Endothelial cell of umbilical vein (primary cell): Measurements from ENCODE around the gene MAML2. TPM values are rescaled to one million over a fixed set of nuclear protein-coding genes. Genes with fewer than 3 reads are reported as not detected.

Experiments used
- BruUV-seq: library from RNA; stranded (reverse); fragments of 400-500 nt; replicated peaks from 2 replicates; lab custom pipeline; 2021; lab: Mats Ljungman, UMichigan
- CTCF ChIA-PET: fragments of 300-600, 350-600 bp; sonication (Branson Sonifier 250); formaldehyde crosslinking; loops from one replicate; lab custom pipeline; 2021; ENCODE audit warnings: antibody characterized with exemption, inconsistent platforms; lab: Charles Lee
- POLR2A ChIA-PET: fragments of 300-600, 350-600 bp; sonication (Branson Sonifier 250); formaldehyde crosslinking; loops from one replicate; lab custom pipeline; 2021; ENCODE audit warnings: antibody characterized with exemption, inconsistent platforms; lab: Charles Lee
- DNase-seq: peaks from one replicate; pipeline ENCODE4 v3.0.0-alpha.2; 2011; ENCODE audit warnings: low read depth, low spot score
- FAIRE-seq: peaks from 2 replicates; lab custom pipeline; 2011; peaks lifted over from hg19 to GRCh38; lab: Jason Lieb, UNC
- H2AFZ ChIP-seq: 2 replicates; pipeline ENCODE4 v1.6.0; 2012; ENCODE audit warnings: low read depth, low read length, control low read depth, inconsistent platforms
- H3K27ac ChIP-seq: 2 replicates; pipeline ENCODE4 v1.5.1; 2011; ENCODE audit warnings: low read depth, mild to moderate bottlenecking, control low read depth, low read length, moderate library complexity; ENCODE audit not compliant: insufficient read depth
- H3K27me3 ChIP-seq, 2 experiments: 2 replicates each; pipeline versions ENCODE4 v1.6.0 to v1.6.1; 2011; ENCODE audit warnings: low read length in 2 of 2, mixed read lengths in 1 of 2; ENCODE audit not compliant: control insufficient read depth in 2 of 2, insufficient read depth in 2 of 2
- H3K36me3 ChIP-seq, 2 experiments: 2 replicates in 1 of 2; 3 replicates in 1 of 2; pipeline ENCODE4 v1.5.1; 2011; ENCODE audit warnings: low read length in 2 of 2, mild to moderate bottlenecking in 1 of 2, moderate library complexity in 1 of 2; ENCODE audit not compliant: control insufficient read depth in 2 of 2, insufficient read depth in 2 of 2; ENCODE audit errors: extremely low read depth in 1 of 2
- H3K4me1 ChIP-seq: 3 replicates; pipeline ENCODE4 v1.5.1; 2011; ENCODE audit warnings: mild to moderate bottlenecking, low read length; ENCODE audit not compliant: control insufficient read depth, insufficient read depth; ENCODE audit errors: extremely low read depth
- H3K4me2 ChIP-seq: 2 replicates; pipeline ENCODE4 v1.6.1; 2011; ENCODE audit warnings: low read length, control low read depth, mixed read lengths; ENCODE audit not compliant: insufficient read depth
- H3K4me3 ChIP-seq, 3 experiments: fragments of 200-600 bp in 1 of 3; sonication (generic), shearing (Covaris generic) in 1 of 3; replicated peaks in 1 of 3; 2 replicates each; pipeline ENCODE4 v1.5.1; 2011 to 2016; ENCODE audit warnings: control low read depth in 3 of 3, low read length in 3 of 3, mild to moderate bottlenecking in 2 of 3, inconsistent platforms in 1 of 3, low read depth in 1 of 3, moderate library complexity in 1 of 3; ENCODE audit not compliant: insufficient read depth in 1 of 3
- H3K79me2 ChIP-seq: 2 replicates; pipeline ENCODE4 v1.6.0; 2012; ENCODE audit warnings: low read length, inconsistent platforms; ENCODE audit not compliant: control insufficient read depth, insufficient read depth
- H3K9ac ChIP-seq: replicated peaks from 2 replicates; pipeline ENCODE3; 2011; ENCODE audit warnings: low read length, control low read depth; ENCODE audit not compliant: insufficient read depth; ENCODE audit errors: extremely low read depth
- H3K9me1 ChIP-seq: replicated peaks from 3 replicates; pipeline ENCODE4 v1.6.0; 2011; ENCODE audit warnings: mild to moderate bottlenecking, low read length; ENCODE audit not compliant: control insufficient read depth, insufficient read depth; ENCODE audit errors: extremely low read depth
- H3K9me3 ChIP-seq: replicated peaks from 2 replicates; pipeline ENCODE4 v1.5.1; 2012; ENCODE audit warnings: low read length, inconsistent platforms; ENCODE audit not compliant: control insufficient read depth, insufficient read depth
- H4K20me1 ChIP-seq: replicated peaks from 2 replicates; pipeline ENCODE3; 2011; ENCODE audit warnings: mild to moderate bottlenecking, low read length; ENCODE audit not compliant: control insufficient read depth, insufficient read depth; ENCODE audit errors: extremely low read depth
- EZH2 ChIP-seq: IDR thresholded peaks from 2 replicates; pipeline ENCODE4 v1.6.1; 2012; ENCODE audit warnings: borderline replicate concordance, low read depth, mild to moderate bottlenecking, moderate library complexity, low read length, inconsistent platforms; ENCODE audit not compliant: severe bottlenecking
- FOS ChIP-seq: IDR thresholded peaks from 2 replicates; pipeline ENCODE4 v1.6.1; 2011; ENCODE audit warnings: mild to moderate bottlenecking, low read length, moderate library complexity, borderline replicate concordance; ENCODE audit not compliant: insufficient read depth
- GATA2 ChIP-seq: IDR thresholded peaks from 2 replicates; pipeline ENCODE4 v1.7.0; 2011; ENCODE audit warnings: low read depth, mild to moderate bottlenecking, moderate library complexity, mixed read lengths, low read length; ENCODE audit not compliant: insufficient read length, insufficient read depth
- JUN ChIP-seq: IDR thresholded peaks from 2 replicates; pipeline ENCODE4 v1.6.1; 2011; ENCODE audit warnings: borderline replicate concordance, low read depth; ENCODE audit not compliant: insufficient read length, insufficient read depth
- MYC ChIP-seq: IDR thresholded peaks from one replicate; pipeline ENCODE4 v1.6.1; 2011; ENCODE audit warnings: mild to moderate bottlenecking, low read depth, low read length
- POLR2A ChIP-seq: IDR thresholded peaks from 2 replicates; pipeline ENCODE4 v1.6.1; 2012; ENCODE audit warnings: low read depth, mild to moderate bottlenecking, control low read depth, low read length
- POLR2AphosphoS5 ChIP-seq: IDR thresholded peaks from 2 replicates; pipeline ENCODE4 v1.6.1; 2012; ENCODE audit warnings: low read depth, mild to moderate bottlenecking, control low read depth, low read length, moderate library complexity; ENCODE audit not compliant: insufficient read depth
- dilution Hi-C: fragments of 300-500 bp; cut with MboI; formaldehyde crosslinking; loops from one replicate; pipeline ENCODE4 v1.15.0; 2019; ENCODE audit warnings: low sequenced_read_pairs; ENCODE audit not compliant: extremely low pct_ligation_motif_present
- intact Hi-C: fragments of 100-400 bp; cut with micrococcal nuclease; formaldehyde crosslinking; loops from one replicate; pipeline ENCODE4 v1.10.0; 2022
- polyA plus RNA-seq, 4 experiments: library from polyadenylated mRNA; depleted of rRNA in 3 of 4; stranded (reverse) in 3 of 4; unstranded in 1 of 4; fragments of >200 nt; gene quantifications; 2 replicates each; pipeline versions ENCODE4 v1.2.1 to v1.2.3, GENCODE V29; 2011 to 2012; ENCODE audit warnings: missing spikeins in 1 of 4
- total RNA-seq: library from RNA; stranded (reverse); gene quantifications from 2 replicates; pipeline ENCODE4 v1.2.3, GENCODE V29; 2021
- TF ChIP-seq, protein P1 (sequence below), 2 donors: IDR thresholded peaks; 1 replicate in 1 of 2; 2 replicates in 1 of 2; pipeline ENCODE4 v1.5.1; 2011; ENCODE audit warnings: low read length in 2 of 2, mild to moderate bottlenecking in 2 of 2, moderate library complexity in 2 of 2, control low read depth in 1 of 2, inconsistent platforms in 1 of 2, low read depth in 1 of 2; ENCODE audit not compliant: insufficient read depth in 1 of 2; ENCODE audit errors: extremely low read depth in 1 of 2
- TF ChIP-seq, protein P2 (sequence below): IDR thresholded peaks from 2 replicates; pipeline ENCODE4 v1.6.1; 2011; ENCODE audit not compliant: insufficient read depth, insufficient read length

MAML2 gene
- total and polyA plus RNA-seq, 2 donors (not counting 3 experiments of a cell fraction or from before 2014, with no cell fraction given): 12.4 to 16.8 TPM

DNA sequence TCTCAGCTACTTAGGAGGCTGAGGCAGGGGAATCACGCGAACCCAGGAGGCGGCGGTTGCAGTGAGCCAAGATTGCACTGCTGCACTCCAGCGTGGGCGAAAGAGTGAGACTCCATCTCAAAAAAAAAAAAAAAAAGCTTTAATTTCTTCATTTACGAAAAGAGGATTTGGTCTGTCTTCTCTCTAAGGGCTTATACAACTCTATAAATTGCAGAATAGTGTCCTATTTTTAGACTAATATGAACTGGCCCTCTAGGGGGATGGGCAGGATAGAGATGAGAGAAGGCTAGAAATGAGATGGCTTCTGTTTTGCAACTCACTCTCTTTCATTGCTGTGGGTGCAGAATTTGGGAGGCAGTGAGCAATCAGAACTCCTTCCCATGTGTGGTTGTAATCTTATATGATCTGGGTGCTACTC is 11.3 kb downstream of the MAML2 start:
- H3K36me3 ChIP-seq: no peaks in the 10 kb centered on the region
- no peak overlapping the region for H2AFZ ChIP-seq
- H4K20me1 ChIP-seq: no peaks in the 10 kb centered on the region
- peaks cover 9% of the 10 kb centered on the region for H3K79me2 ChIP-seq
- BruUV-seq: no TSS peak
- no peaks in the 10 kb centered on the region for H3K9me3 ChIP-seq
- intact Hi-C loops (no loop called here), dilution Hi-C loops (no loop called here)
- H3K27me3 ChIP-seq: no peaks in the 10 kb centered on the region
- no peak overlapping the region for H3K9ac ChIP-seq
- no peak overlapping the region for H3K4me3 ChIP-seq
- TF ChIP-seq POLR2A (no peak), POLR2AphosphoS5 (no peak), EZH2 (no peak), MYC (no peak)
- TF ChIP-seq, protein P1, sequence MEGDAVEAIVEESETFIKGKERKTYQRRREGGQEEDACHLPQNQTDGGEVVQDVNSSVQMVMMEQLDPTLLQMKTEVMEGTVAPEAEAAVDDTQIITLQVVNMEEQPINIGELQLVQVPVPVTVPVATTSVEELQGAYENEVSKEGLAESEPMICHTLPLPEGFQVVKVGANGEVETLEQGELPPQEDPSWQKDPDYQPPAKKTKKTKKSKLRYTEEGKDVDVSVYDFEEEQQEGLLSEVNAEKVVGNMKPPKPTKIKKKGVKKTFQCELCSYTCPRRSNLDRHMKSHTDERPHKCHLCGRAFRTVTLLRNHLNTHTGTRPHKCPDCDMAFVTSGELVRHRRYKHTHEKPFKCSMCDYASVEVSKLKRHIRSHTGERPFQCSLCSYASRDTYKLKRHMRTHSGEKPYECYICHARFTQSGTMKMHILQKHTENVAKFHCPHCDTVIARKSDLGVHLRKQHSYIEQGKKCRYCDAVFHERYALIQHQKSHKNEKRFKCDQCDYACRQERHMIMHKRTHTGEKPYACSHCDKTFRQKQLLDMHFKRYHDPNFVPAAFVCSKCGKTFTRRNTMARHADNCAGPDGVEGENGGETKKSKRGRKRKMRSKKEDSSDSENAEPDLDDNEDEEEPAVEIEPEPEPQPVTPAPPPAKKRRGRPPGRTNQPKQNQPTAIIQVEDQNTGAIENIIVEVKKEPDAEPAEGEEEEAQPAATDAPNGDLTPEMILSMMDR (IDR thresholded peaks at IDR 0.05; ENCODE audit: extremely low read depth in 1 of 2, insufficient read depth in 1 of 2, low read depth in 1 of 2, low read length in 2 of 2): no peak
- TF ChIP-seq, protein P2, sequence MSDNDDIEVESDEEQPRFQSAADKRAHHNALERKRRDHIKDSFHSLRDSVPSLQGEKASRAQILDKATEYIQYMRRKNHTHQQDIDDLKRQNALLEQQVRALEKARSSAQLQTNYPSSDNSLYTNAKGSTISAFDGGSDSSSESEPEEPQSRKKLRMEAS: no peak
- H3K9me1 ChIP-seq: no peaks in the 10 kb centered on the region
- no peak for DNase-seq
- ChIA-PET POLR2A (interaction anchor here (0.6 to 1.1 kb wide), 2 partner anchors 11 to 21 kb away, joined by 3 to 5 read pairs; partner anchors contain the start of gene MAML2), CTCF (interaction anchor here (0.6 to 2.2 kb wide), 6 partner anchors 10 to 277 kb away, joined by 3 to 20 read pairs (median 4); partner anchors contain the start of gene MAML2)
- FAIRE-seq: no peak
- no peak overlapping the region for H3K27ac ChIP-seq
- H3K4me2 ChIP-seq: no peak overlapping the region
- peaks cover 2% of the 10 kb centered on the region for H3K4me1 ChIP-seq

DNA sequence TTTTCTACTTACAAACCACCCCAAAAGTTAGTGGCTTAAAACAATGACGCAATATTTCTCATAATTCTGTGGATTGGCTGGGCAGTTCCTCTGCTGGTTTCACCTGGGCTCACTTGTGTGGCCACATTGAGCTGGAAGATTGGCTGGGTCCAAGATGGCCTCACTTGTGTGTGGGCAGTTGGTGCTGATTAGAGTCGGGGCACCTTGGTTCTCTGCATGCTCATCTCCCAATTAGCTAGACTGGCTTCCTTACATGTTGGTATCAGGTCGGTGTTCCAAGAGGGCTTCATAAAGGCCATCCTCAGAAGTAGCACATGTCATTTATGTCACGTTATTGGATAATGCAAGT is 12.5 kb downstream of the MAML2 start:
- Histone ChIP-seq H3K4me3 (no peak overlapping the region), H2AFZ (no peak overlapping the region), H4K20me1 (no peaks in the 10 kb centered on the region), H3K4me1 (peaks cover 2% of the 10 kb centered on the region), H3K4me2 (no peak overlapping the region), H3K9me1 (no peaks in the 10 kb centered on the region), H3K9ac (no peak overlapping the region), H3K36me3 (no peaks in the 10 kb centered on the region), H3K27ac (no peak overlapping the region), H3K9me3 (no peaks in the 10 kb centered on the region), H3K27me3 (no peaks in the 10 kb centered on the region), H3K79me2 (peaks cover 9% of the 10 kb centered on the region)
- POLR2A ChIA-PET: no interaction called here
- dilution Hi-C loops (no loop called here), intact Hi-C loops (no loop called here)
- FAIRE-seq (no peak), DNase-seq (no peak)
- CTCF ChIA-PET: no interaction called here
- TF ChIP-seq POLR2A (no peak), GATA2 (no peak), EZH2 (no peak), MYC (no peak), POLR2AphosphoS5 (no peak), JUN (no peak), FOS (no peak)
- TF ChIP-seq, protein P2: no peak
- TF ChIP-seq, protein P1 (IDR thresholded peaks at IDR 0.05; ENCODE audit: extremely low read depth in 1 of 2, insufficient read depth in 1 of 2, low read depth in 1 of 2, low read length in 2 of 2): no peak
- no TSS peak for BruUV-seq
